ENCODE data around the gene ERBB4.
"Not testable (repeated sequence)": the region's sequence is repeated elsewhere in the genome, so short reads cannot be mapped to it uniquely, and the experiment has no call there.

Gene ERBB4

GRCh38 chr2:212526059-212526458 lies 12.5 kb downstream of the ERBB4 start:
- DNase-seq: no peak

GRCh38 chr2:212523756-212524155 lies 14.8 kb downstream of the ERBB4 start:
- no peak for DNase-seq

- peak; percentile 23 for DNase-seq
These were observed 18.3 kb downstream of the ERBB4 start for GRCh38 chr2:212520340-212520739.

GRCh38 chr2:212517693-212518092 lies 20.9 kb downstream of the ERBB4 start:
- no peak for DNase-seq

GRCh38 chr2:212505586-212505985 lies 33.0 kb downstream of the ERBB4 start:
- no peak for DNase-seq

- no peak for DNase-seq
These were observed 43.6 kb downstream of the ERBB4 start for GRCh38 chr2:212495046-212495445.

- DNase-seq: peak; percentile 23
These were observed 44.1 kb downstream of the ERBB4 start for GRCh38 chr2:212494418-212495020.

- DNase-seq: no peak
These were observed 48.8 kb downstream of the ERBB4 start for GRCh38 chr2:212489719-212490346.

GRCh38 chr2:212488611-212489010 lies 50.0 kb downstream of the ERBB4 start:
- no peak for DNase-seq

- DNase-seq: no peak
These were observed 54.0 kb downstream of the ERBB4 start for GRCh38 chr2:212484563-212485080.

GRCh38 chr2:212480447-212480846 lies 58.2 kb downstream of the ERBB4 start:
- no peak for DNase-seq

GRCh38 chr2:212477571-212477970 lies 61.0 kb downstream of the ERBB4 start:
- DNase-seq: peak; percentile 27

GRCh38 chr2:212473211-212473610 lies 65.4 kb downstream of the ERBB4 start:
- no peak for DNase-seq

GRCh38 chr2:212467551-212467950 lies 71.1 kb downstream of the ERBB4 start:
- not testable (repeated sequence) for DNase-seq

GRCh38 chr2:212465456-212465855 lies 73.1 kb downstream of the ERBB4 start:
- DNase-seq: no peak

GRCh38 chr2:212461708-212462107 lies 76.9 kb downstream of the ERBB4 start:
- not testable (repeated sequence) for DNase-seq

GRCh38 chr2:212454149-212454548 lies 84.5 kb downstream of the ERBB4 start:
- DNase-seq: no peak

GRCh38 chr2:212451786-212452231 lies 86.8 kb downstream of the ERBB4 start:
- no peak for DNase-seq

- DNase-seq: no peak
These were observed 89.9 kb downstream of the ERBB4 start for GRCh38 chr2:212448698-212449097.

GRCh38 chr2:212441821-212442220 lies 96.8 kb downstream of the ERBB4 start:
- no peak for DNase-seq

GRCh38 chr2:212441141-212441540 lies 97.5 kb downstream of the ERBB4 start:
- DNase-seq: no peak

- DNase-seq: peak; percentile 14
These were observed 109.7 kb downstream of the ERBB4 start for GRCh38 chr2:212428681-212429478.

GRCh38 chr2:212427638-212428037 lies 111.0 kb downstream of the ERBB4 start:
- peak; percentile 43 for DNase-seq

Data from NCI-H146 (cell line).